A673 (cell line): ENCODE data around the gene DPYSL5. TPM values are rescaled to one million over a fixed set of nuclear protein-coding genes. Genes with fewer than 3 reads are reported as not detected.

ENCODE experiments used
- BruUV-seq: library from RNA; stranded (reverse); fragments of 400-500 nt; replicated peaks from 2 replicates; lab custom pipeline; 2021; lab: Mats Ljungman, UMichigan
- CTCF ChIA-PET: fragments of 300-600 bp; sonication (Branson Sonifier 250); formaldehyde crosslinking; loops from one replicate; lab custom pipeline; 2022; ENCODE audit warnings: antibody characterized with exemption; lab: Charles Lee
- POLR2A ChIA-PET: fragments of 300-600 bp; sonication (Branson Sonifier 250); formaldehyde crosslinking; loops from one replicate; lab custom pipeline; 2022; ENCODE audit warnings: antibody characterized with exemption; ENCODE audit not compliant: low non-redundant PET; lab: Charles Lee
- DNase-seq: peaks from one replicate; pipeline ENCODE4 v3.0.0-alpha.2; 2015; ENCODE audit warnings: low spot score
- H3K27ac ChIP-seq: fragments of 200-600 bp; sonication (generic); 2 replicates; pipeline ENCODE4 v1.5.1; 2016; ENCODE audit warnings: mixed run types, low read depth, mild to moderate bottlenecking, mixed read lengths, antibody characterized with exemption, low read length; ENCODE audit not compliant: poor library complexity, severe bottlenecking
- H3K27me3 ChIP-seq: fragments of 200-600 bp; sonication (generic); replicated peaks from 2 replicates; pipeline ENCODE4 v1.6.1; 2017; ENCODE audit warnings: mixed run types, low read depth, mild to moderate bottlenecking, mixed read lengths, antibody characterized with exemption, low read length; ENCODE audit not compliant: insufficient read depth, poor library complexity
- H3K36me3 ChIP-seq: fragments of 200-600 bp; sonication (generic); 2 replicates; pipeline ENCODE4 v1.6.1; 2016; ENCODE audit warnings: mixed run types, mild to moderate bottlenecking, mixed read lengths, antibody characterized with exemption, low read length; ENCODE audit not compliant: insufficient read depth, poor library complexity, severe bottlenecking
- H3K4me1 ChIP-seq: fragments of 200-600 bp; sonication (generic); 2 replicates; pipeline ENCODE4 v1.6.1; 2017; ENCODE audit warnings: mixed run types, mild to moderate bottlenecking, mixed read lengths, antibody characterized with exemption, low read length; ENCODE audit not compliant: insufficient read depth, poor library complexity, severe bottlenecking
- H3K4me3 ChIP-seq: fragments of 200-600 bp; sonication (generic); 2 replicates; pipeline ENCODE4 v1.5.1; 2016; ENCODE audit warnings: low read depth, mixed run types, mild to moderate bottlenecking, mixed read lengths, low read length; ENCODE audit not compliant: poor library complexity, severe bottlenecking
- H3K9me3 ChIP-seq: fragments of 200-600 bp; sonication (generic); 2 replicates; pipeline ENCODE4 v1.6.1; 2016; ENCODE audit warnings: mixed run types, low read depth, mild to moderate bottlenecking, mixed read lengths, antibody characterized with exemption, low read length; ENCODE audit not compliant: poor library complexity, severe bottlenecking
- CTCF ChIP-seq: fragments of 300-800, 200-600 bp; sonication (generic); conservative IDR thresholded peaks from 2 replicates; pipeline ENCODE4 v1.5.1; 2017; ENCODE audit warnings: low read depth, mild to moderate bottlenecking, antibody characterized with exemption, low read length, moderate library complexity, mixed read lengths
- EZH2 ChIP-seq: fragments of 200-600 bp; sonication (generic); IDR thresholded peaks from 2 replicates; pipeline ENCODE4 v1.6.1; 2017; ENCODE audit warnings: borderline replicate concordance, low read depth, mild to moderate bottlenecking, mixed read lengths, antibody characterized with exemption, low read length; ENCODE audit not compliant: poor library complexity, severe bottlenecking
- intact Hi-C: fragments of 100-400 bp; cut with micrococcal nuclease; formaldehyde crosslinking; loops from one replicate; pipeline ENCODE4 v1.10.0; 2022; ENCODE audit not compliant: unreplicated experiment
- total RNA-seq: library from RNA; stranded (reverse); gene quantifications from 2 replicates; pipeline ENCODE4 v1.2.3, GENCODE V29; 2021

DPYSL5 gene
- total RNA-seq, 1 experiment from 2014 or later: 110 TPM

GRCh38 chr2:26964446-26965130 is 116.7 kb downstream of the DPYSL5 start:
- ChIA-PET CTCF (no interaction called here), POLR2A (no interaction called here)
- no TSS peak for BruUV-seq
- intact Hi-C loops: loop anchor here (5.0 kb wide), 2 partner anchors 228 to 318 kb away; partner anchors contain the start of gene TRIM54
- no peak for DNase-seq
- no peaks in the 10 kb centered on the region for H3K36me3 ChIP-seq
- H3K4me1 ChIP-seq: no peaks in the 10 kb centered on the region
- H3K9me3 ChIP-seq: no peaks in the 10 kb centered on the region
- H3K4me3 ChIP-seq: no peak overlapping the region
- no peak overlapping the region for H3K27ac ChIP-seq
- H3K27me3 ChIP-seq: peaks cover 14% of the 10 kb centered on the region
- TF ChIP-seq EZH2: no peak
- TF ChIP-seq CTCF: no peak

GRCh38 chr2:26968001-26968400 is 120.1 kb downstream of the DPYSL5 start:
- H3K4me3 ChIP-seq: no peak overlapping the region
- DNase-seq: no peak
- POLR2A ChIA-PET: no interaction called here
- no peaks in the 10 kb centered on the region for H3K9me3 ChIP-seq
- CTCF ChIA-PET: no interaction called here
- H3K4me1 ChIP-seq: peaks cover 6% of the 10 kb centered on the region
- no TSS peak for BruUV-seq
- no peak overlapping the region for H3K27ac ChIP-seq
- peaks cover 14% of the 10 kb centered on the region for H3K27me3 ChIP-seq
- intact Hi-C loops: no loop called here
- no peak for TF ChIP-seq EZH2
- no peak for TF ChIP-seq CTCF
- H3K36me3 ChIP-seq: no peaks in the 10 kb centered on the region

GRCh38 chr2:26969077-26969844 is 121.3 kb downstream of the DPYSL5 start:
- intact Hi-C loops: no loop called here
- TF ChIP-seq EZH2: no peak
- Histone ChIP-seq H3K27ac (no peak overlapping the region), H3K36me3 (no peaks in the 10 kb centered on the region), H3K9me3 (no peaks in the 10 kb centered on the region), H3K4me3 (no peak overlapping the region), H3K27me3 (peaks cover 14% of the 10 kb centered on the region), H3K4me1 (peaks cover 6% of the 10 kb centered on the region)
- DNase-seq: no peak
- POLR2A ChIA-PET: no interaction called here
- CTCF ChIA-PET: no interaction called here
- no TSS peak for BruUV-seq
